Hematopoietic multipotent progenitor cell treated with erythropoietin and hydrocortisone succinate and interleukin-3 and kit ligand, for 6 days (in vitro differentiated cells): Measurements from ENCODE around the gene TTC9B.
A peak's percentile ranks its signal among the peaks of the same experiment; 100 is the strongest.
"Not testable (repeated sequence)": the region's sequence is repeated elsewhere in the genome, so short reads cannot be mapped to it uniquely, and the experiment has no call there.

Experiments
- DNase-seq: peaks from one replicate; pipeline ENCODE4 v3.0.0-alpha.2; 2015

The TTC9B gene

GRCh38 chr19:40210889-40211288 is 7.3 kb downstream of the TTC9B start:
- no peak for DNase-seq

GRCh38 chr19:40208602-40209001 is 9.6 kb downstream of the TTC9B start:
- DNase-seq: no peak

GRCh38 chr19:40205760-40206159 is 12.4 kb downstream of the TTC9B start:
- DNase-seq: no peak

GRCh38 chr19:40204381-40204780 is 13.8 kb downstream of the TTC9B start:
- DNase-seq: no peak

- no peak for DNase-seq
These were observed 17.7 kb downstream of the TTC9B start for GRCh38 chr19:40200341-40201099.

GRCh38 chr19:40198272-40198990 is 19.8 kb downstream of the TTC9B start:
- DNase-seq: no peak

- DNase-seq: no peak
These were observed 24.7 kb downstream of the TTC9B start for GRCh38 chr19:40193587-40193849.

GRCh38 chr19:40192758-40193586 is 25.2 kb downstream of the TTC9B start:
- DNase-seq: no peak

GRCh38 chr19:40191836-40192646 is 26.1 kb downstream of the TTC9B start:
- DNase-seq: peak; percentile 43

- peak; percentile 78 for DNase-seq
These were observed 27.0 kb downstream of the TTC9B start, which contains the start of gene MAP3K10 for GRCh38 chr19:40190891-40191835. MAP3K10 (plus strand) TSS chr19:40191426; CDS start chr19:40192032, 606 bp downstream.

- DNase-seq: no peak
These were observed 33.9 kb downstream of the TTC9B start for GRCh38 chr19:40184273-40184672.

GRCh38 chr19:40178756-40179155 is 39.4 kb downstream of the TTC9B start:
- DNase-seq: no peak

GRCh38 chr19:40177286-40178070 is 40.7 kb downstream of the TTC9B start:
- DNase-seq: no peak

GRCh38 chr19:40175820-40176219 is 42.4 kb downstream of the TTC9B start:
- no peak for DNase-seq

GRCh38 chr19:40174092-40174491 is 44.1 kb downstream of the TTC9B start:
- DNase-seq: no peak

GRCh38 chr19:40171293-40171692 is 46.9 kb downstream of the TTC9B start:
- not testable (repeated sequence) for DNase-seq

- not testable (repeated sequence) for DNase-seq
These were observed 47.7 kb downstream of the TTC9B start for GRCh38 chr19:40170303-40170989.

- DNase-seq: not testable (repeated sequence)
These were observed 48.5 kb downstream of the TTC9B start for GRCh38 chr19:40169482-40170302.
